ENCODE data around the gene FBH1.

DNA sequence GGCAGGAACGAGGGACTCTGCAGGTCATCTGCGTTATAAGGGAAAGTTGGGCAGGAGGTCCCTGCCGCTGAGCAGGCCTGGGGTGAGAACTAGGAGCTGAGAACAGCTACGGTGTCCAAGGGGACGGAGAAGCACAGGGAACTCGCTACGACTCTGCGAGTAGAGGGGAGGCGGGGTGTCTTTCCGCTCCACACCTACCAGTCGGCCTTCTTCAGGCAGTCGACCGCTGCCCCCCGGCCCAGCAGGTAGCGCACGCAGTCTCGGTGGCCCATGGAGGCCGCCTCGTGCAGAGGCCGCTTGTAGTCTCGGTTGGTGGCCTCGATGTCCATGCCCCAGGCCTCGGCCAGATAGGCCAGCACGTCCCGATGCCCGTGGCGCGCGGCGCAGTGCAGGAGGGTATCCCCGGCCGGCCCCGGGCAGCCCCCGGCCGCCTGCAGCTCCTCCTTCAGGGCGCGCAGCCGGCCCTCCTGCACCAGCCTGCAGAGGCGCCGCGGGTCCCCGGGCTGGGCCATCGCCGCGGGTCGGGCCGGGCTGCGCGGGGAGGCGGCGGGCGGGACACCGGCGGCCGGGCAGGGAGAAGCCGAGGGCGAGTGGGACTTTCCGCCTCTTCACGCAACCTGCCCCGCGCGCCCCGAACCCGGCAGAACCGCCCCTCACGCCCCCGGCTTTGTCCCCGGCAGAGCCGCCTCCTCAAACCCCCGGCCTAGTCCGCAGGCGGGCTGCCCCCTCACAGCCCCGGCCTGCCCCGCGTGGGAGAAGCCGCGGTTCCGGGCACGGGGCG, 1.0 kb upstream of the FBH1 start:
- TF ChIP-seq, protein P1, sequence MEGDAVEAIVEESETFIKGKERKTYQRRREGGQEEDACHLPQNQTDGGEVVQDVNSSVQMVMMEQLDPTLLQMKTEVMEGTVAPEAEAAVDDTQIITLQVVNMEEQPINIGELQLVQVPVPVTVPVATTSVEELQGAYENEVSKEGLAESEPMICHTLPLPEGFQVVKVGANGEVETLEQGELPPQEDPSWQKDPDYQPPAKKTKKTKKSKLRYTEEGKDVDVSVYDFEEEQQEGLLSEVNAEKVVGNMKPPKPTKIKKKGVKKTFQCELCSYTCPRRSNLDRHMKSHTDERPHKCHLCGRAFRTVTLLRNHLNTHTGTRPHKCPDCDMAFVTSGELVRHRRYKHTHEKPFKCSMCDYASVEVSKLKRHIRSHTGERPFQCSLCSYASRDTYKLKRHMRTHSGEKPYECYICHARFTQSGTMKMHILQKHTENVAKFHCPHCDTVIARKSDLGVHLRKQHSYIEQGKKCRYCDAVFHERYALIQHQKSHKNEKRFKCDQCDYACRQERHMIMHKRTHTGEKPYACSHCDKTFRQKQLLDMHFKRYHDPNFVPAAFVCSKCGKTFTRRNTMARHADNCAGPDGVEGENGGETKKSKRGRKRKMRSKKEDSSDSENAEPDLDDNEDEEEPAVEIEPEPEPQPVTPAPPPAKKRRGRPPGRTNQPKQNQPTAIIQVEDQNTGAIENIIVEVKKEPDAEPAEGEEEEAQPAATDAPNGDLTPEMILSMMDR (IDR thresholded peaks at IDR 0.05): peak in 2 of 7 experiments; percentile 4 to 20
- no peak for TF ChIP-seq POLR2A (IDR thresholded peaks at IDR 0.05)

All from body of pancreas (tissue), 4 donors.